KG1 (cell line): ENCODE measurements around the gene SMIM10L2A.
"Not testable (repeated sequence)": the region's sequence is repeated elsewhere in the genome, so short reads cannot be mapped to it uniquely, and the experiment has no call there.

Experiments
- DNase-seq: peaks from one replicate; lab custom pipeline; 2025; lab: John Stamatoyannopoulos, UW

Gene SMIM10L2A

DNA sequence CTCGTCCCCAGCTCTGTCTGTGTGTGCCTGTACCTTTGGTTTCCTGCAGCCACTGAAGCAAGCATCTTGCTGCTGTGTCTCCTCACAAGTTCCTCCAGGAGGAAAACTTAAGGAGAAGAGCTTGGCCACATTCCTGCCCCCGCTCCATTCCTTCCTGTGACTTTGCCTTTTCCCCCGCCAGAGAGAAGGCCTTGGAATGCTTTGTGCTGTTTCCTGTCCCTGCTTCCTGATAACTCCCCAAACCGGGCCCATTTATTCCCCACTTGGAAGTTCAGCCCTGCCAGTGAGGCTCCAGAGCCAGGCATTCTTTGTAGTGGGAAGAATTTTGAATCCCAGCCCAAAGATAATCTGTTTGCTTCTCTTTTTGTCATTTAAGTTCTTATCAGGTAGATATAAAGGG is 33.1 kb downstream of the SMIM10L2A start:
- DNase-seq = no peak

DNA sequence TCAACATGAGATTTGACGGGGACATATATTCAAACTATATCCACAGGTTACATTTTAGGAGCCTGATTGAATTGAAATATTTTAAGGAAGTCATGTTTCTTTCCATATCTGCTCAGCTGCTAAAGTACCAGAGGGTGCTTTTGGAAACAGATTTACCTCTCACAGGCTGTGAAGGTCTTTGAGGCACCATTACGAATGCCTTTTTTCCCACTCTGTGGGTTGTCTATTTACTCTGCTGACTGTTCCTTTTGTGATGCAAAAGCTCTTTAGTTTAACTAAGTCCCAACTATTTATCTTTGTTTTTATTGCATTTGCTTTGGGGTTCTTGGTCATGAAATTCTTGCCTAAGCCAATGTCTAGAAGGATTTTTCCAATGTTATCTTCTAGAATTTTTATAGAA is 40.0 kb downstream of the SMIM10L2A start:
- DNase-seq = not testable (repeated sequence)

DNA sequence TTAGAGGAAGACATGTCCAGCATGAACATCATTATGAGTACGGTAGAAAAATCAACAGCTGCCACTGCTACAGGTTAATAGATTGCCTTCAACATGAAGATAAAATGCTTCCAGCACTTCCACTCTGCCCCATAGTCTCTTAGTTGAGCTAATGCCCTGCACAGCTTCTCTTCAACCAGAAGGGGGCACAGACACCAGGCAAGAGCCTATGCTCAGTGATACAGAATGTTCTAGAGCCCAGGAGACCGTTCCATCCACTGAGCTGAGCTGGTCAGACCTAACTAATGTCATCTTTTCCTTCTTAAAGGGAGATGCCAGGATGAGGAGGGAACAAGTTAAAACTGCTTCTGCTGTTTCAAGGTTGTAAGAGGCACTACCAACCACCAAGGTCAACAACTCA is 42.2 kb downstream of the SMIM10L2A start:
- no peak for DNase-seq

DNA sequence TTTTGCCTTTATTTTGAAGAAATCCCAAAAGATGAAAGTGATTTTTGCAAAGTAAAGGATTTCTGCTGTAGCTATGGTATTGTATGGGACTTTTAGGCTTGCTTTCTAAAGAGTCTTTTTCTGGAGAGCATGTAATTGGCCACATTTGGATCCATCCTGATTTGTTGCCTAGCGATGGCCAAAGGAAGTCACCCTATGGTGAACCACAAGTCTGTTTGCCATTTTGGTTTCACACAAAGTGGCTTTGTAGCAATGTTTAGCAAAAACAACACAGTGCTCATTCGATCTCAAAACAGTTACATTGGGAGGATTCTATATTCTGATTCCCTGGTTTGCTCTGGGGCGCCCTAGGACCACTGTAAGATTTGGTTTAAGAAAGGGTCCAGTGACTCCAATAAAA is 54.6 kb downstream of the SMIM10L2A start:
- DNase-seq = no peak

DNA sequence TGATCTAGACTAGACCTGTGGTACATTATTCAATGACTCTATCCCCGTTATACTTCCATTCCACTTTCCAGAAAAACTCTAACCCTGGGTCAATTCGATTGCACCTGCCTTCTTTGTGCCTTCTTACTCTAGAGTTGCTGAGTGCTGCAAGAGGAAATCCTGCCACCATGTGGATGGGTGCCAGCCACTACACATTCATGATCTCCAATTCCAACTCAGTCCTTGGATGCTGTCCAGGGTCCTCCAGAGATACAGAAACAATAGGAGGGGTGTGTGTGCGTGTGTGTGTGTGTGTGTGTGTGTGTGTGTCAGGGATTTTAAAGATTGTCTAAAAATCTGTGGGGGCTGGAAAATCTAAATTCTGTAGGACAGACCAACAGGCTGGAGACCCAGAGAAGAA is 55.8 kb downstream of the SMIM10L2A start:
- no peak for DNase-seq
